HCT116 (cell line): ENCODE data around the gene ANO2. TPM values are rescaled to one million over a fixed set of nuclear protein-coding genes. Genes with fewer than 3 reads are reported as not detected.

ENCODE experiments used
- ATAC-seq: fragments of 200-7000 bp; cut with Tn5 transposase; 2 replicates; pipeline ENCODE4 v1.9.1; 2020; ENCODE audit warnings: mild to moderate bottlenecking, moderate library complexity
- BruUV-seq: library from RNA; stranded (reverse); fragments of 400-500 nt; replicated peaks from 2 replicates; lab custom pipeline; 2021; lab: Mats Ljungman, UMichigan
- CTCF ChIA-PET: fragments of 300-600 bp; sonication (Branson Sonifier 250); formaldehyde crosslinking; loops from one replicate; lab custom pipeline; 2021; ENCODE audit warnings: antibody characterized with exemption; lab: Charles Lee
- POLR2A ChIA-PET: fragments of 300-600, 350-600 bp; sonication (Branson Sonifier 250); formaldehyde crosslinking; loops from one replicate; lab custom pipeline; 2021; ENCODE audit warnings: antibody characterized with exemption; lab: Charles Lee
- RAD21 ChIA-PET, 2 experiments: fragments of 300-600 bp; sonication (Branson Sonifier 250); formaldehyde crosslinking; loops; one replicate each; lab custom pipeline; 2023; ENCODE audit warnings: low total read pairs in 2 of 2; ENCODE audit not compliant: uncharacterized antibody in 2 of 2, unreplicated experiment in 2 of 2, low non-redundant PET in 1 of 2; lab: Charles Lee
- DNase-seq: peaks from one replicate; pipeline ENCODE4 v3.0.0-alpha.2; 2010; ENCODE audit warnings: low read depth, low spot score
- H2AFZ ChIP-seq: fragments of 200-600 bp; shearing (Covaris generic), sonication (generic); 2 replicates; pipeline ENCODE4 v1.6.1; 2017; ENCODE audit warnings: low read depth, mixed run types, mixed read lengths, antibody characterized with exemption, low read length; ENCODE audit not compliant: poor library complexity, severe bottlenecking
- H3K27ac ChIP-seq: 2 replicates; pipeline ENCODE4 v1.5.1; 2012; ENCODE audit warnings: low read depth, low read length
- H3K27me3 ChIP-seq: fragments of 200-600 bp; sonication (generic); 2 replicates; pipeline ENCODE4 v1.6.1; 2016; ENCODE audit warnings: mixed run types, low read length, mixed read lengths; ENCODE audit not compliant: insufficient read depth
- H3K36me3 ChIP-seq, 2 experiments: fragments of 200-500 bp in 1 of 2; fragments of 200-600 bp in 1 of 2; sonication (Bioruptor generic) in 1 of 2; sonication (generic) in 1 of 2; 2 replicates each; pipeline versions ENCODE4 v1.5.1 to v1.6.1; 2014 to 2016; ENCODE audit warnings: low read length in 2 of 2, inconsistent platforms in 1 of 2, mixed read lengths in 1 of 2, mixed run types in 1 of 2; ENCODE audit not compliant: insufficient read depth in 2 of 2, control insufficient read depth in 1 of 2
- H3K4me1 ChIP-seq, 2 experiments: fragments of 200-600 bp in 1 of 2; sonication (generic) in 1 of 2; 2 replicates each; pipeline versions ENCODE4 v1.5.1 to v1.6.1; 2012 to 2017; ENCODE audit warnings: low read length in 2 of 2, inconsistent platforms in 1 of 2, mild to moderate bottlenecking in 1 of 2, mixed read lengths in 1 of 2, mixed run types in 1 of 2, moderate library complexity in 1 of 2; ENCODE audit not compliant: insufficient read depth in 2 of 2, control insufficient read depth in 1 of 2
- H3K4me2 ChIP-seq: fragments of 200-600 bp; sonication (generic); 2 replicates; pipeline ENCODE4 v1.6.1; 2017; ENCODE audit warnings: mixed run types, low read length, mixed read lengths
- H3K4me3 ChIP-seq, 2 experiments: fragments of 200-600 bp in 1 of 2; sonication (generic) in 1 of 2; replicated peaks in 1 of 2; 2 replicates each; pipeline ENCODE4 v1.5.1; 2011 to 2016; ENCODE audit warnings: low read length in 2 of 2, control low read depth in 1 of 2, low read depth in 1 of 2, mild to moderate bottlenecking in 1 of 2, mixed read lengths in 1 of 2, mixed run types in 1 of 2
- H3K79me2 ChIP-seq: fragments of 200-600 bp; sonication (generic); 2 replicates; pipeline ENCODE4 v1.6.1; 2017; ENCODE audit warnings: mild to moderate bottlenecking, mixed run types, low read length, moderate library complexity, mixed read lengths; ENCODE audit not compliant: insufficient read depth
- H3K9ac ChIP-seq: fragments of 200-600 bp; sonication (generic); 2 replicates; pipeline ENCODE4 v1.6.1; 2016; ENCODE audit warnings: low read length, mixed read lengths
- H3K9me2 ChIP-seq: fragments of 200-600 bp; sonication (generic), shearing (Covaris generic); 2 replicates; pipeline ENCODE4 v1.6.1; 2017; ENCODE audit warnings: mixed run types, mild to moderate bottlenecking, moderate library complexity; ENCODE audit not compliant: insufficient read depth
- H3K9me3 ChIP-seq, 2 experiments: fragments of 200-500 bp in 1 of 2; fragments of 200-600 bp in 1 of 2; sonication (Bioruptor generic) in 1 of 2; sonication (generic) in 1 of 2; 2 replicates each; pipeline ENCODE4 v1.6.1; 2014 to 2017; ENCODE audit warnings: low read length in 2 of 2, mixed read lengths in 2 of 2, inconsistent platforms in 1 of 2, low read depth in 1 of 2, mild to moderate bottlenecking in 1 of 2, mixed run types in 1 of 2, moderate library complexity in 1 of 2; ENCODE audit not compliant: control insufficient read depth in 1 of 2, insufficient read depth in 1 of 2
- H4K20me1 ChIP-seq: fragments of 200-600 bp; sonication (generic), shearing (Covaris generic); 2 replicates; pipeline ENCODE4 v1.6.1; 2017; ENCODE audit warnings: mixed run types, mild to moderate bottlenecking, moderate library complexity; ENCODE audit not compliant: insufficient read depth
- ELF1 ChIP-seq: IDR thresholded peaks from 2 replicates; pipeline ENCODE4 v1.6.1; 2012; ENCODE audit warnings: low read depth, borderline replicate concordance
- FOSL1 ChIP-seq: IDR thresholded peaks from 2 replicates; pipeline ENCODE4 v1.6.1; 2012; ENCODE audit warnings: low read depth
- JUND ChIP-seq: IDR thresholded peaks from 2 replicates; pipeline ENCODE4 v1.6.1; 2012
- MAX ChIP-seq: IDR thresholded peaks from 2 replicates; pipeline ENCODE4 v1.6.1; 2012
- POLR2A ChIP-seq: IDR thresholded peaks from 2 replicates; pipeline ENCODE4 v1.7.0; 2011; ENCODE audit warnings: borderline replicate concordance; ENCODE audit not compliant: insufficient read depth, insufficient read length; ENCODE audit errors: extremely low read depth
- RAD21 ChIP-seq: IDR thresholded peaks from 2 replicates; pipeline ENCODE4 v1.6.1; 2012; ENCODE audit warnings: low read depth, mild to moderate bottlenecking
- ZFX ChIP-seq: fragments of 450-650 bp; IDR thresholded peaks from 2 replicates; pipeline ENCODE4 v1.6.1; 2017
- intact Hi-C: fragments of 100-400 bp; cut with micrococcal nuclease; formaldehyde crosslinking; loops from 2 replicates; pipeline ENCODE4 v1.10.0; 2022
- total RNA-seq: library from RNA; stranded (reverse); gene quantifications from one replicate; pipeline ENCODE4 v1.2.1, GENCODE V29; 2021; ENCODE audit not compliant: unreplicated experiment
- TF ChIP-seq, protein P1 (sequence below): IDR thresholded peaks from 2 replicates; pipeline ENCODE4 v1.6.1; 2012

ANO2 gene
- total RNA-seq, 1 experiment from 2014 or later: not detected

- ChIA-PET RAD21 (no interaction called here), CTCF (no interaction called here)
- intact Hi-C loops: no loop called here
Observed at GRCh38 chr12:5593998-5594397, 351.1 kb downstream of the ANO2 start.

GRCh38 chr12:5593086-5593485, 352.0 kb downstream of the ANO2 start:
- BruUV-seq: no TSS peak
- Histone ChIP-seq H3K4me1 (no peaks in the 10 kb centered on the region), H3K79me2 (no peaks in the 10 kb centered on the region), H3K27ac (no peak overlapping the region), H3K9ac (no peak overlapping the region), H3K9me3 (no peaks in the 10 kb centered on the region), H3K36me3 (no peaks in the 10 kb centered on the region), H3K4me2 (no peak overlapping the region), H3K9me2 (no peaks in the 10 kb centered on the region), H3K27me3 (peaks cover 21% of the 10 kb centered on the region; the same call in 1 of the 2 replicates), H3K4me3 (no peak overlapping the region), H2AFZ (no peak overlapping the region)
- intact Hi-C loops: no loop called here
- DNase-seq (no peak), ATAC-seq (no peak)
- CTCF ChIA-PET: no interaction called here
- RAD21 ChIA-PET: no interaction called here
- POLR2A ChIA-PET: no interaction called here
- TF ChIP-seq JUND (no peak), FOSL1 (no peak), ELF1 (no peak)
- TF ChIP-seq, all 23 proteins: peak for 0
- H4K20me1 ChIP-seq: no peaks in the 10 kb centered on the region

More at GRCh38 chr12:5593998-5594397, 351.1 kb downstream of the ANO2 start:
- POLR2A ChIA-PET: no interaction called here
- H3K9me2 ChIP-seq: no peaks in the 10 kb centered on the region
- peaks cover 21% of the 10 kb centered on the region; the same call in 1 of the 2 replicates for H3K27me3 ChIP-seq
- no peak overlapping the region for H2AFZ ChIP-seq
- no peak for TF ChIP-seq RAD21
- TF ChIP-seq POLR2A: no peak
- TF ChIP-seq FOSL1: no peak
- TF ChIP-seq ZFX: no peak
- TF ChIP-seq, protein P1, sequence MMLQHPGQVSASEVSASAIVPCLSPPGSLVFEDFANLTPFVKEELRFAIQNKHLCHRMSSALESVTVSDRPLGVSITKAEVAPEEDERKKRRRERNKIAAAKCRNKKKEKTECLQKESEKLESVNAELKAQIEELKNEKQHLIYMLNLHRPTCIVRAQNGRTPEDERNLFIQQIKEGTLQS: no peak
- no peak for TF ChIP-seq MAX
- no peak overlapping the region for H3K9ac ChIP-seq
- ATAC-seq: no peak
- no peak overlapping the region for H3K27ac ChIP-seq
- H3K9me3 ChIP-seq: no peaks in the 10 kb centered on the region
- no peaks in the 10 kb centered on the region for H3K4me1 ChIP-seq
- H3K4me2 ChIP-seq: no peak overlapping the region
- H3K36me3 ChIP-seq: no peaks in the 10 kb centered on the region
- BruUV-seq: no TSS peak
- H3K4me3 ChIP-seq: no peak overlapping the region
- H4K20me1 ChIP-seq: no peaks in the 10 kb centered on the region
- H3K79me2 ChIP-seq: no peaks in the 10 kb centered on the region
- no peak for DNase-seq
